Ovary (tissue), 3 donors: ENCODE data around the gene CCT7.

Experiments used
- EP300 ChIP-seq: sonication (generic); formaldehyde crosslinking; IDR thresholded peaks from one replicate; pipeline ENCODE4 v1.6.1; 2017; ENCODE audit warnings: antibody characterized with exemption
- POLR2A ChIP-seq: fragments of 450-650 bp; IDR thresholded peaks from one replicate; pipeline ENCODE4 v1.6.1; 2017; ENCODE audit warnings: antibody characterized with exemption, mild to moderate bottlenecking, moderate library complexity
- TF ChIP-seq, protein P1 (sequence below), 3 donors: fragments of 450-650 bp in 2 of 3; fragments of 200-600 bp in 1 of 3; IDR thresholded peaks; one replicate each; pipeline versions ENCODE4 v1.5.1 to v1.8.0; 2016 to 2022; ENCODE audit warnings: antibody characterized with exemption in 3 of 3, mild to moderate bottlenecking in 1 of 3
- donor health status: DM: no; HTN: no; CAD: no.

- TF ChIP-seq, protein P1, sequence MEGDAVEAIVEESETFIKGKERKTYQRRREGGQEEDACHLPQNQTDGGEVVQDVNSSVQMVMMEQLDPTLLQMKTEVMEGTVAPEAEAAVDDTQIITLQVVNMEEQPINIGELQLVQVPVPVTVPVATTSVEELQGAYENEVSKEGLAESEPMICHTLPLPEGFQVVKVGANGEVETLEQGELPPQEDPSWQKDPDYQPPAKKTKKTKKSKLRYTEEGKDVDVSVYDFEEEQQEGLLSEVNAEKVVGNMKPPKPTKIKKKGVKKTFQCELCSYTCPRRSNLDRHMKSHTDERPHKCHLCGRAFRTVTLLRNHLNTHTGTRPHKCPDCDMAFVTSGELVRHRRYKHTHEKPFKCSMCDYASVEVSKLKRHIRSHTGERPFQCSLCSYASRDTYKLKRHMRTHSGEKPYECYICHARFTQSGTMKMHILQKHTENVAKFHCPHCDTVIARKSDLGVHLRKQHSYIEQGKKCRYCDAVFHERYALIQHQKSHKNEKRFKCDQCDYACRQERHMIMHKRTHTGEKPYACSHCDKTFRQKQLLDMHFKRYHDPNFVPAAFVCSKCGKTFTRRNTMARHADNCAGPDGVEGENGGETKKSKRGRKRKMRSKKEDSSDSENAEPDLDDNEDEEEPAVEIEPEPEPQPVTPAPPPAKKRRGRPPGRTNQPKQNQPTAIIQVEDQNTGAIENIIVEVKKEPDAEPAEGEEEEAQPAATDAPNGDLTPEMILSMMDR (IDR thresholded peaks at IDR 0.05) = no peak
- TF ChIP-seq EP300 = no peak
- no peak for TF ChIP-seq POLR2A
Observed at GRCh38 chr2:73292316-73292905, 58.3 kb downstream of the CCT7 start.
